ENCODE measurements around the gene CARF.
"Not testable (repeated sequence)": the region's sequence is repeated elsewhere in the genome, so short reads cannot be mapped to it uniquely, and the experiment has no call there.

The CARF gene

DNA sequence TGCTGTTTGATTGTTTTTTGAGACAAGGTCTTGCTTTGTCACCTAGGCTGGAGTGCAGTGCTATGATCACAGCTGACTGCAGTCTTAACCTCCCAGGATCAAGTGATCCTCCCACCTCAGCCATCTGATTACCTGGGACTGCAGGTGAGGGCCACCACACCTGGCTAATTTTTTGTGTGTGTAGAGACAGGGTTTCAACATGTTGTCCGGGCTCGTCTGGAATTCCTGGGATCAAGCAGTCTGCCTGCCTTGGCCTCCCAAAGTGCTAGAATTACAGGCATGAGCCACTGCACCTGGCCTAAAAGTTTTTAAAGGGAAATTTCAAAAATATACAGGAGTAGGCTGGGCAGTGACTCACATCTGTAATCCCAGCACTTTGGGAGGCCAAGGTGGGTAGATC is 22.4 kb downstream of the CARF start:
- DNase-seq = no peak

DNA sequence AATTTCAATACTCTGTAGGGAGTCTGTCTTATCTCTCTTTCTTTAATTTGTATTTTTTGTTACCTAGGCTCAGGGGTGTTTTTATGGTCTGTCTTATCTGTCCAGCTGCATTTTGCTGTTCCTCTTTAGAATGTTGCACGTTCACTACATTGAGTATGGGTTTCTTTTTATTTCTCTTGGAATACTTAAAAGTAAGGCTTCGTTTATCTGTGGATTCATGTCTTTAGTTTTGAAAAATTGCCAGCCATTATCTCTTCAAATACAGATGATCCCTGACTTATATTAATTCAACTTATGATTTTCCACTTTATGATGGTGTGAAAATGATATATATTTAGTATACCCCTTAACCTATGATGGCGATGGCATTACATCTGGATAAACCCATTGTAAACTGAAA is 26.9 kb downstream of the CARF start:
- ATAC-seq = no peak
- no peak for DNase-seq

More for the DNA sequence above, 22.4 kb downstream of the CARF start:
- no peak for ATAC-seq

DNA sequence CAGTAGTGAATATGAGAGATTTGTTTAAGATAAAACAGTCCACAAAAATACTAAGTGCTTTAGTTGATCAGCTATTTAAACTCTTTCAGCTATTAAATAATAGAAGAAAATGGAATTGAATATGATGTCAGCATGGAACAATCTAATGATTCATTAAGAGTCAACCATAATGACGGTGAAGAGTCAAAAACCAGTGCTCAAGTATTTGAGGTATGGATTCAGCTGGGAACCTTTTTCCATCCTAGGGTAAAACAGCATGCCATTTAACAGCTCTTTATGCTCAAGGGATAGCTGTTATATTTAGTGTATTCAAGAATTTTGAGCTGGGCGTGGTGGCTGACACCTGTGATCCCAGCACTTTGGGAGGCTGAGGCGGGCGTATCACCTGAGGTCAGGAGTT is 29.7 kb downstream of the CARF start:
- ATAC-seq = no peak
- no peak for DNase-seq

DNA sequence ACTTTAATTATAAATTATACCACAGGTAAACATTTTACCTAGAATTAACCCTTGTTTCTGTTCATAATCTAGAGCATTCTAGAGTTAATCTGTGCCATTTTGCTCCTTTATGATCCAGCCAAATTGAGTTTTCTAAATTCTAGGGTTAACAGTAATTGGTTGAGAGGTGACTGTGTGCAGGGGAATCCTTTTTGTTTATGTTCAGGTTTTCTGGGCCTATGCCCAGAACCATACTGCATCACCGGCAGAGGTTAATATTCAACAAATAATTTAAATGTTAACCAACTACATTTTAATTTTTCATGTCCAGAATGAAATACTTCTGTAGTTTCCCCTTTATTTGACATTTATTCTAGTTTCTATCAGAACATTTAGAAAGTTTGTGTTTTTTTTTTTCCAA is 32.3 kb downstream of the CARF start:
- no peak for DNase-seq
- ATAC-seq = no peak

DNA sequence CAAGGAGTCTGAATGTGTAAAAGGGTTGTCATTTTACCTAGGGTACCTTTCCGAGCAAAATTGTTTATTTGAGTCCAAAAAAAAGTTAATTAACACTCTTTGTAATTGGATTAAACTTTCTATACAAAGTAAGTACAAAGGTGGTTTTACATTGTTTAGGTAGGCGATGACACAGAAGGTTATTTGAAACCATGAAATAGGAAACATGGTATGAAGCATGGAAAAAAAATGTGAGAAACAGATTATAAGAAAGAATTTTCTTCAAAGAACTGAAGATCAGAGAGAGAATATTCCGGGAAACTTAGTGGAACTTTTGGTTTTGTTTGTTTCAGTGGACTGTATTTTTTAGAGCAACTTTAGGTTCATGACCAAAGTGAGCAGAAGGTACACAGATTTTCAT is 32.7 kb downstream of the CARF start:
- ATAC-seq (no peak), DNase-seq (no peak)

DNA sequence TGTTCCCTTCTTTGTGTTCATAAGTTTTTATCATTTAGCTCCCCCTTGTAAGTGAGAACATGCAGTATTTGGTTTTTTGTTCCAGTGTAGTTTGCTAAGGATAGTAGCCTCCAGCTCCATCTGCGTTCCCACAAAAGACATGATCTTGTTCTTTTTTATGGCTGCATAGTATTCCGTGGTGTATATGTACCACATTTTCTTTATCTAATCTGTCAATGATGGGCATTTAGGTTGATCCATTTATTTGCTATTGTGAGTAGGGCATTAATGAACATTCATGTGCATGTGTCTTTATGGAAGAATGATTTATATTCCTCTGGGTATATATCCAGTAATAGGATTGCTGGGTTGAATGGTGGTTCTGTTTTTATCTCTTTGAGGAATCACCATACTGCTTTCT is 33.4 kb downstream of the CARF start:
- no peak for DNase-seq
- no peak for ATAC-seq

DNA sequence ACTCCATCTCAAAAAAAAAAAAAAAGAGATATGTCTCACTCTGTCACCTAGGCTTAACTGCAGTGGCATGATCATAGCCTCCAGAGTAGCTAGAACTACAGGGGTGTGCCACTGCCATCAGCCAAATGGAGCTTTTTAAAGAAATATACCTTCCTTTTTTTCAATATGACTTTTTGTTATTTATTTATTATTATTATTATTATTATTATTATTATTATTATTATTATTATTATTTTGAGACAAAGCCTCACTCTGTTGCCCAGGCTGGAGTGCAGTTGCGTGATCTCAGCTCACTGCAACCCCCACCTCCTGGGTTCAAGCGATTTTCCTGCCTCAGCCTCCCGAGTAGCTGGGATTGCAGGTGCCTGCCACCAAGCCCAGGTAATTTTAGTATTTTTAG is 37.3 kb downstream of the CARF start:
- ATAC-seq, DNase-seq: not testable (repeated sequence)

DNA sequence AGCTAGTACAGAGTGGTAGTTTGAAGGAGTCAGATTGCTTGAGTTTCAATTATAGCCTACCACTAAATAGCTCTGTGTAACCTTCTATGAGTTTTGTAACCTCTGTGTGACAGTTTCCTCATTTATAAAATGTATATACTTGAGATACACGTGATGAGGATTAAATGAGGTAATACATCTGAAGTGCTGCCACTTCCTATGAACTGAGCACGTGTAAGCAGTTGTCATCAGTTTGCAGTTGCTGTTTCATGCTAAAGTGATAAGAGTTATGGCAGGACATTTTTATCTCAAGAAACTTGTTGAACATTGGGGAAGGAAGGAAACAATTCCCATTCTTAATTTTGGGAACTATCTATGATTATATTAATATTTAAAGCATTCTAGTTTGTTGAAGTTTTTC is 38.5 kb downstream of the CARF start:
- ATAC-seq (no peak), DNase-seq (no peak)

DNA sequence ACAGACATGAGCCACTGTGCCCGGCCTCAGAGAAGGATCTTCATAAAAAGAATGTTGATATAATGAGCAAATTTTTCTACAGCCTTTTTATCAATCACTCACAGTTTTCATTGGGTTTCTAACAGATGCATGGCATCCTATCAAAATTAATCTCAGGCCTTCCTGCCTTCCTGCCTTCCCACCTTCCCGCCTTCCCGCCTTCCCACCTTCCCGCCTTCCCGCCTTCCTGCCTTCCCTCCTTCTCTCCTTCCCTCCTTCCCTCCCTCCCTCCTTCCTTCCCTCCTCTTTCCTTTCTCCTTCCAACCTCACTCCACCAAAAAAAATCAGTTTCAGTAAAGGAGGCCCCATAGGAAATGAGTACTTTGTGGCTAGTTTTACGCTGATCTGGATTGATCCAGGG is 48.4 kb downstream of the CARF start:
- ATAC-seq (no peak), DNase-seq (no peak)

DNA sequence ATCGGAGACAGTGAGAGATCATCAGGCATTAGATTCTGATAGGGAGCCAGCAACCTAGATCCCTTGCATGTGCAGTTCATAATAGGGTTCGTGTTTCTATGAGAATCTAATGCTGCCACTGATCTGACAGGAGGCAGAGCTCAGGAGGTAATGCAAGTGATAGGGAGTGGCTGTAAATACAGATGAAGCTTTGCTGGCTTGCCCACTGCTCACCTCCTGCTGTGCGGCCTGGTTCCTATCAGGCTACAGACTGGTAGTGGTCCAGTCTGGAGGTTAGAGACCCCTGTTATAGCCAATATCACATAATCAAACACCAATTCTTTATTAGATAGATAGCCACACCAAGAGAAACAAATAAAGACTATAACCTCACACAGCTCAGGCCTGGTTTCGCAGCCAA is 51.6 kb downstream of the CARF start:
- no peak for DNase-seq
- ATAC-seq = no peak

DNA sequence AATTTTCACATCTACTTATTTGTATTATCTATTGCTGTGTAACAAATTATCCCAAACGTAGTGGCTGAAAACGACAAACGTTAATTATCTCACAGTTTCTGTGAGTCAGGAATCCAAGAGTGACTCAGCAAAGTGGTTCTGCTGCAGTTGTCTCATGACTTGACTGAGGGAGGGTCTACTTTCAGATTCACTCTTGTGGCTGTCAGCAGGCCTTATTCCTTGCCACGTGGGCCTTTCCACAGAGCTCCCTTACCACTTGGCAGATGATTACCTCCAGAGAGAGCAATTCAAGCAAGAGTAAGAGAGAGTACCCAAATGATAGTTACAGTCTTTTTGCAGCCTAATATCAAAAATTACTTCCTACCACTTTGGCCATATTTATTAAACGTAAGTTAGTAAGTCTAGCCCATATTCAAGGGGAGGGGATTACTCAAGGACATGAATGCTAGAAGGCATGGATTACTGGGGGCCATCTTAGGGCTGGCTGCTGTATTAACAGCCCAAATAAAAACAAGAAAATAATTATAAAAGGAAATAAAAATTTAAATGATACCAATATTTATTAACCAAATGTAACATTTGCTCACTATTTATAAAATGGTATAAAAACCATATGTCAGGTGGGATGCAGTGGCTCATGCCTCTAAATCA is 53.9 kb downstream of the CARF start:
- peak; percentile 75 for ATAC-seq
- peak; percentile 11 for DNase-seq

DNA sequence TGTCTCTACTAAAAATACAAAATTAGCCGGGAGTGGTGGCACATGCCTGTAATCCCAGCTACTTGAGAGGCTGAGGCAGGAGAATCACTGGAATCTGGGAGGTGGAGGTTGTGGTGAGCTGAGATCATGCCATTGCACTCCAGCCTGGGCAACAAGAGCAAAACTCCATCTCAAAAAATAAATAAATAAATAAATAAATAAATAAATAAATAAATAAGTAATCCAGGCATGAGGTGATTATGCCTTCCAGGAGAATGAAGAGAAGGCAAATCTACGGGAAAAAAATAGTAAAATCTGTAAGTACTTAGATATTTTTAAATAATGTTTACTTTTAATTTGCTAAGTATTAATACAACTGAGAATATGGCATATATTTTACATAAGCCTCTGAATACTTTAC is 57.3 kb downstream of the CARF start:
- ATAC-seq, DNase-seq: not testable (repeated sequence)

DNA sequence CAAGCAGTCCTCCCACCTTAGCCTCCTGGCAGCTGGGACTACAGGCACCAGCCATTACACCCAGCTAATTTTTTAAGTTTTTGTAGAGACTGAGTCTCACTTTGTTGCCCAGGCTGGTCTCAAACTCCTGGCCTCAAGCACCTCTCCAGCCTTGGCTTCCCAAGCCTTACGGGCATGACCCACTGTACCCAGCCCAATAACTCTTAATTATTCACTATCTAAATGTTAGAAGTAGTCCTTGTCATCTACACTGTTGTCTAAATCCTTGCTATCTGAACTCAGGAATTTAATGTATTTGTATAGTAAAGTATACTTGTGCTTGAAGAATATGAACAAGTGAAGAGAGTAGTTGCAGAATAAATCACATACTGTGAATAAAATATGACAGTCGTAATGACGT is 64.7 kb downstream of the CARF start:
- no peak for ATAC-seq
- no peak for DNase-seq

DNA sequence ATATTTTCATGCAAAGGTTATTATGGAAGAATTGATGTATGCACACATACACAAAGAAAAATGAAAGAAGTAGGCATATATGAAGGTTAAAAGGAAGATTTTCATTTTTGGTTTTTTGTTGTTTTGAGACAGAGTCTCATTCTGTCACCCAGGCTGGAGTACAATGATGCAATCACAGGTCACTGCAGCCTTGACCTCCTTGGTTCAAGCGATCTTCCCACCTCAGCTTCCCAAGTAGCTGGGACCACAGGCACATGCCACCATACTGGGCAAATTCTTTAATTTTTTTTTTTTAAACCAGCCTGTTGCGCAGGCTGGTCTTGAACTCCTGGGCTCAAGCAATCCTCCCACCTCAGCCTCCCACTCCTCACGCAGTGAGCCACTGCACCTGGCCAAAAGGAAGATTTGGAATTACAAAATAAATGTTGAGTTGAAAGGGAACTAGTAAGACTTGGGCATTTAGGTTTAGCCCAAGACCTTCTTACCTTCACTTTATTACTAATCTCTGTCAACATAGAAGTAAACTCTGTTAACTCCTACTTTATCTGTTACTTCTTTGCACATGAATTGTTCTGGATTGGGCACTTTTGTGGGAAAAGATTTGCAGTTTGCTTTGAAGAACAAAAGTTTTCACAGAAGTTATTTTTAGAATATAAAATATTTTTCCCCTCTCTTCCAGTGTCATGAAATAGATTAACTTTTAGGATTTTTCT is 70.9 kb downstream of the CARF start:
- no peak for ATAC-seq
- no peak for DNase-seq

DNA sequence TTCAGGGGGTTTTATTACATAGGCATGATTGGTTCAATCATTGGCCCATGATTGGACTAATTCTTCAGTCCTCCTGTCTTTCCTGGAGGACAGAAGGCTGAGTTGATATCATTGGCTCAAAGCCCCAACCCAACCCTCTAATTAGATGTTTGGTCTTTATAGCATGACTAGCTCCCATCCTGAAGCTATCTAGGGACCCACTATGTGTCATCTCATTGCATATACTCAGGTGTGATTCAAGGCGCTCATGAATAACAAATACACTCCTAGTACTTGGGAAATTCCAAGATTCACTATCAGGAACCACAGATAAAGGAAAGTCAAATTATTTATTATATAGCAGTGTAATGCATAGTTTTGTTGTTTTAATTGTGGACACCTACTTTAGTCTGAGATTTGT is 77.7 kb downstream of the CARF start:
- DNase-seq (no peak), ATAC-seq (no peak)

DNA sequence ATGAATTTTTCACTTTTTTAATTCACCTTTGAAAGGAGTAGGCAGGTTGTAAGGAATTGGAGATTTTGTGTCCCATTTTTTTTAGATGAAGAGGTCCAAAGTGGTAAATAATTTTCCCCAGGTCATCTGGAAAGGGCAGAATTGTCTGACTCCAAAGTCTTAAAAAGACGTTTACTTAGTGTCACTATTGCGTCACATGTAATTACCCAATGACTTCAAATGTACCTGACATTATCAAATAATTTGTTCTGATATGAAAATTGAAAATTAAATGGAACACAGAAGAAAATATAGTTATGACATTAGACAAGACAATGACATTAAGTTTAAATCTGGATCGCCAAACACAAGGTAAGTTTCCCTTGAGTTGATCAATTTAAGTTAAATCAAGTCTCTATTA is 78.4 kb downstream of the CARF start:
- no peak for ATAC-seq
- no peak for DNase-seq

DNA sequence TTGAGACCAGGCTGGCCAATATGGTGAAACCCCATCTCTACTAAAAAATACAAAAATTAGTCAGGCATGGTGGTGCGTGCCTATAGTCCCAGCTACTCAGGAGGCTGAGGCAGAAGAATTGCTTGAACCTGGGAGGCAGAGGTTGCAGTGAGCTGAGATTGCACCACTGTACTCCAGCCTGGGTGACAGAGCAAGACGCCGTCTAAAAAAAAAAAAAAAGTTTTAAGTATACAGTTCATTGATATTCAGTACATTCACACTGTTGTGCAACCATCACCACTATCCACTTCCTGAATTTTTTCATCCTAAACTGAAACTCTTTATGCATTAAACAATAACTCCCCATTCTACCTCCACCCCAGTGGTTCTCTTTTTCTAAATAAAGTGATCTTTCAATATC is 85.0 kb downstream of the CARF start:
- not testable (repeated sequence) for ATAC-seq, DNase-seq

DNA sequence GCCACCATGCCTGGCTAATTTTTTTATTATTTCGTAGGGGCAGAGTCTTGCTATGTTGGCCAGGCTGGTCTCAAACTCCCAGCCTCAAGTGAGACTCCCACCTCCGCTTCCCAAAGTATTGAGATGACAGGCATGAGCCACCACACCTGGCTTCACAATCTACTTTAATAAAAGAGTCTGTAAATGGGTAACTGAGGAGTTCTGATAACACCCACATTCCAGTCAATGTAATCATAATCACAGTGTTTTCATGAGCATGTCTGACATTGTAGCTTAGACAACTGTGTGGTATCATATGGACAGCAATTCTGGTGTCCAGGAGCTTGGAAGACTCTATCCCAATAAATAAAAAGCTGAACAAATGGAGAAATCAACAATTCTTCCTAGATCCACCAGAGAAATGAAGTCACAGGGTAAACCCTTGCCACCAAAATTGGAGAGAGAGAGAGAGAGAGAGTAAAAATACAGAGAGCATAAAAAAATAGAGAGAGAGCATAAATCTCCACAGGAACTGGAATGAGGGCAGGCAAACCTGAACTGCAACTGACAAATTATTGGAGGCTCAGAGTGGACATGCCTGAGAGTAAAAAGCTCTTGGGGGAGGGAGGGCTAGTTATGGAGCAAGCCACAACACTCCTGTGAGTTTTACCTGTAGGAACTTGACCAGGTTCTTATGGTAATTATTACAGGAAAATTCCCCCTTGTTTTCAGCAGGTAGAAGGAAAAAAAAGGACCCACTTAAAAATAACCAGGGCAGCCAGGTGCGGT is 90.2 kb downstream of the CARF start:
- no peak for DNase-seq

DNA sequence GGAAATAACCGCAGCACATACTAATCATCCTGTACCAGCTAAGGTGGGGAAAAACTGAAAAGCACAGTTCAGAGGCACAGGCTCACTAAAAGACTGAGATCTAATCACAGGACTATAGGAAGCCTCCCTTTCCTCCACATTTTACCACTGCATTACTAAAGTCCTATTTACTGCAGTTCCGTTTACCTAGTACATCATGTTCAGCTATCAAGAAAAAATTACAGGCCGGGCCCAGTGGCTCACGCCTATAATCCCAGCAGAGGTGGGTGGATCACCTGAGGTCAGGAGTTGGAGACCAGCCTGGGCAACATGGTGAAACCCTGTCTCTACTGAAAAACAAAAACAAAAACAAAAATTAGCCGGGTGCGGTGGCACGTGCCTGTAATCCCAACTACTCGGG is 91.6 kb downstream of the CARF start:
- DNase-seq (no peak), ATAC-seq (no peak)

More for the DNA sequence above, 90.2 kb downstream of the CARF start:
- no peak for ATAC-seq

DNA sequence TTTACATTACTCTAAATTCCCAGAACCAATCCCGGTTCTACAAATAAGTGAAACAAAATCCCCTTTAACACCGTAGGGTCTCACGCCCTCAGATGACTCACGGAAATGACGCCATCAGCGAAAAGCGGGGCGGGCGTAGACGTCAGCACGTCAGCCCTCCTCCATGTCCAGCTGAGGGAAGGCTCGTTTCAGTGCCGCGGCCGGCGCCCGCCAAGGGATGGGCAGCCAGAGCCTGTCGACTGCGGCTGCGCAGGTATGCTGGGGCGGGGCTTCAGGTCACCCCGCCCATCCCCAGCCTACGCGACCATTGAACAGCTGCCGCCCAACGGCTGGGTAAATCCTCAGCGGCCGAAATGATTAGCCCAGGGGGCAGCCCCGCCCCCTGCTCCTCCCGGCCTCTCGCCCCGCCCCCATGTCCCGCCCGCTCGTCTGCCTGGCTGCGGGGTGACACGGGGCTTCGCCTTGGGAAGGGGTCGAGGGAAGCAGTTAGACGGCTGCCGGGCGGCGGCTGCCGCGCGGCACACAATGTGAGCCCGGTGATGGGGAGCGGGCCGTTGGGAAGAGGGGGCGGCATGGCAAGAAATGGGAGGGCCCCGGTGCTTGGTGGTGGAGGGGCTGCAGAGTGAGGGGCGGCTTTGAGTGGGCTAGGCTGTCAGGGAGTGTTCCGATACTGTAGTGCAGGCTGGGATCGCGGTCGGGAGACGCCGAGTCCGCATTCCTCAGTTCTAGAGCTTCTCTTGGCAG is 102.6 kb downstream of the CARF start, which contains the start of gene NBEAL1:
Gene NBEAL1, plus strand, starts transcription at position 420 of the 744 bp plus-strand sequence. CDS start 1,510 bp downstream, outside the sequence.
- DNase-seq (peak; percentile 97), ATAC-seq (peak; percentile 98)

DNA sequence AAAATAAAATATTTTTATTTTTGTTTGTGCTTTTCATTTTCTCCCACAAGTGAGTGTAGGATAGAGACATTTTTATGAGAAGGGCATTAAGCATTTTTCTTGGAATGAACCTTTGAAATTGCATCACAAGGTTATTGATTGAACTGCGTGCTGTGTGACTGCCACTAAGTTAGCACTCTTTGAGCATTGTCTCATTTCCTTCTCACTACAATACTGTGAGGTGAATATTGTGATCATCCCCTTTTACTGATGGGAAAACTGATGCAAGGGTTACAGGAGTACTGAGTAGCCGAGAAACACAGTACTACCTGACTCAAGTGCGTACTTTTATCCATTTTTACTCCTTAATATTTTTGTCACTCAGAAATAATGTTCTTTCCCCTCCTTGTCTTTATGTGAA is 104.6 kb downstream of the CARF start:
- DNase-seq (no peak), ATAC-seq (no peak)

DNA sequence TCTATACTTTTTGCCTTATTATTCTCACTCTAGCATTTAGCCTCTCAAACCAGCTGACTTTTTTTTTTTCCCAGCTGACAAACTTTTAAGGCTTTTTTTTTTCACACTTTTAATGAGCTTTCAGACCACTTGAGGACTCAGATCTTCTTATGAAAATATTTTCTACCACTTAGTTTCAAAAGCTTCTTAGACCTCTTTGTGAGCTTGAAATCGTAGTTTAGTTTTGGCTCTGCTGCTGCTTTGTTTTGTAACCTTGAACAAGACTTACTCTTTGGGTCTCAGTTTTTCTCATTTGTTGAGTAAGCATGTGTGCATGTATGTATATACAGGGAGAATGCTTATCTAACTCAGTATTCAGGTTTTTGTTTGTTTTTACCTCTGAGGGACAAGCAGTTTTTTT is 106.1 kb downstream of the CARF start:
- ATAC-seq (no peak), DNase-seq (no peak)
